Activated CD4-positive, alpha-beta T cell treated with anti-CD3 and anti-CD28 coated beads for 48 hours (primary cell): ENCODE data around the gene MEX3D.

Experiments used
- DNase-seq: peaks from one replicate; pipeline ENCODE4 v3.0.0-alpha.2; 2020

Gene MEX3D

DNA sequence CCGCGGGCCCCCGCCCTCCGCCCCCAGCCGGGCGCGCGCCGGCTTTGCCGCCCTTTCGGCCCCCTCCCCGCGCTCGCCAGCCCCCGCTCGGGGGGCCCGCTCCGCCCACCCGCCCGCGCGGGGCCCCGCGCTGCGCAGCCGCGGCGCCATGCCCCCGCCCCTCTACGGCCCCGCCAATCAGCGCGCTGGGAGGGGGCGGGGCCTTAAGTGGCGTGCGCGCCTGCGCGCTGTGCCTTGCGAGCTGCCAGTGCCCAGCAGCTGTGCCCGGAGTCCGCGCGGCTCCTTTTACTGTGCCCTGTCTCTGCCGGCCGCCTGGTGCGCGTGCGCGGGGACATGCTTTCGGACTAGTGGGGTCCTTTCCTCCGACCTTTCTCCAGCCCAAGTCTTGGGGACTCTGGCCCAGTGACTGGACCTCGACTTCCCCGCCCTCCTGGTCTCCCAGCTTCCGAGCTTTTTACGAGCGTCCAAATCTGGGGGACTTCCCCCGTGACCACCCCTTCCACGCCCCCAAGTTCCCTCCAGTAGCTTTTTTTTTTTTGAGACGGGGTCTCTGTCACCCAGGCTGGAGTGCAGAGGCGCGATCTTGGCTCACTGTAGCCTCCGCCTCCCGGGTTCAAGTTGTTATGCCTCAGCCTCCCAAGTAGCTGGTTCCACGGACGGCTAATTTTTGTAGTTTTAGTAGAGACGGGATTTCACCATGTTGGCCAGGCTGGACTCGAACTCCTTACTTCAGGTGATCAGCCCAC lies 24.8 kb upstream of the MEX3D start, which contains the start of gene MBD3:
MBD3 (minus strand) TSS at position 111 of the 746 bp plus-strand sequence. CDS start 234 bp downstream, outside the sequence.
- peak; percentile 91 for DNase-seq

DNA sequence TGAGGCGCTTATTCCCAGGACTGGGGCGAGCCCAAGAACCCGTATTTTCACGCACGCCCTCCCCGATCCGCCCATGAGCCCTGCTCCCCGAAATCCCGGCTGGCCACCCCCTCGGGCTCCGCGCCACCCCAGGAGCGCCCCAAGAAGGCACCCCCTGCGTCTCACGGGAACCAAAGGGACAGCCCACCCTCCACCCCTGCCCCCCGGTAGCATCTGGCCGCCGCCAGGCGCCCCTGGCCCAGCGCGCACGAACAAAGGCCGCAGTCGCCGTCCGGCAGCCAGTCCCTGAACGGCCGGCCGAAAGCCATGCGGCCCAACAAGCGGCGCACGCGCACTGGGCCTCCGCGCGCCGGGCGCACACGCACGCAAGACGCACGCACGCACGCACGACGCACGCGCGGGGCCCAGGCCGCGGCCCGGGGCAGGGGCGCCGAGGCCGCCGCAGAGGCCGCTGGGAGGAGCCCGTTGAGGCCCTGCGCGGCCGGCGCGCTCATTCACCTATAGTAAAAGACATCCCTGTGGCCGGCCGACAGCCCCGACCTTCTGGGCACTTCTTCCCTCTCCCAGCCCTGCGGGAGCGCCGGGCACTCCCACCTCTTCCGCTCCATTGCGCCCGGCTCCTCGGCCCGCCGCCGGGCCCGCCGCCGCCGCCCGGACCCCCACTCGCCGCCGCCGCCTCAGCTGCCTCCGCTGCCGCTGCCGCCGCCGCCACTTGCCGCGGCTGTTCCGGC lies 24.1 kb upstream of the MEX3D start:
- DNase-seq: peak; percentile 87

DNA sequence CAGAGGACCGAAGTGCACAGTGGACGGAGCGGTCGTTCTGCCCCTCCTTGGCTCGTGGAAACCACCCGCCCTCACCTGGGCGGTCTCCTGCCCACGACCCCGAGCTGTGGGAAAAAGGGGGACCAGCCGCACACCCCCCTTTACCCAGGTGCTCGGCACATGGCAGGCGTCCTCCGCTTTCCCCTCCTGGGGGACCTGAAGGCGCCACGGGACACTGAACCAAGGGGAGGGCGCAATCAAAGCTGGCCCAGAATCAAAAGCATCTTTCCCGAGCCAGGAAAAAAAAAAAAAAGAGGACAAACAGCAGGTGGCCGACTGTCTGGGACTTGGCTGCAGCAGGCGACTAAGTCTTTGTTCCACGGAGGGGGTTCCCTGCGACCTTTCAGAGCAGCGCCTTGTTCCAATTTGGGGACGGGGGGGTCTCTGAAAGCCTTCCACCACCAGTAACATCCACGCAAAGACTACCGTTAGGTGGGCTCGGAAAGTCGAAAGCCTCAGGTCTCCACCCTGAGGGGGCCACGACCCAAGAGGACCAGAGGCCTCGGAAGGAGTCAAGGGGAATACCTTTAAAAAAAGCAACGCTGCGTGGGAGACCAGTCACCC lies 23.4 kb upstream of the MEX3D start:
- peak; percentile 19 for DNase-seq

DNA sequence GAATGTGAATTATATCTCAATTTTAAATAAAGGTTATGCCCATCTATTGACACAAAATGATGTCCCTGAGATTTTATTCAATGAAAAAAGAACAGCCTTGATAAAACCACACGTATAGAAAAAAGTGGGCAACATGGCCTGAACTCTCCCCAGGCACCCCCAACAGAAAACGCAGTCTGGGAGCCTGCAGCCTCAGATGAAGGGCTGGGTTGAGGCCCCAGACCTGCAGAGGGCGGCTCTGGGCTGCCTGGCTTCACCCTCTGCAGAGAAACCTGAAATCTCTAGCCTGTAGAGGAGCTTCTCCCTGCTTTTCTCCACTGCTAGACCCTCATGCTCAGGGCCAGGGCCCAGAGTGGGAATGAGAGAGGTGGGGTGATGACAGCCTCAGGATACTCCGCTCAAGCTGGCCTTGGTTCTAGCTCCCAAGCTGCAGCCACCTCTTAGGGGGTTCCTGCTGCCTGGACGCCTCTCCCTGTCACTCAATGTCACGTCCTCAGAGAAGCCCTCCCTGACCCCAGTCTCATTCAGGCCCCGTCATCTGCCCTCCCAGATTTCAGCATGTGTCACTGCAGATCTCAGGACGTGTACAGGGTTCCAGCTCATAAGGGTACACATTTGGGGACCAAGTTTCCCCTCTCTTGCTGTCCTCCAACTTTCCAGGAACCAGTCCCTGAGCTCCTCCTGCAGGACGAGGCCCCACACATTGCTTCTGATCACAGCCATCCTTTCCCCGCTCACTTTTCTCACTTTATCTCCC lies 22.7 kb upstream of the MEX3D start:
- DNase-seq: peak; percentile 53

DNA sequence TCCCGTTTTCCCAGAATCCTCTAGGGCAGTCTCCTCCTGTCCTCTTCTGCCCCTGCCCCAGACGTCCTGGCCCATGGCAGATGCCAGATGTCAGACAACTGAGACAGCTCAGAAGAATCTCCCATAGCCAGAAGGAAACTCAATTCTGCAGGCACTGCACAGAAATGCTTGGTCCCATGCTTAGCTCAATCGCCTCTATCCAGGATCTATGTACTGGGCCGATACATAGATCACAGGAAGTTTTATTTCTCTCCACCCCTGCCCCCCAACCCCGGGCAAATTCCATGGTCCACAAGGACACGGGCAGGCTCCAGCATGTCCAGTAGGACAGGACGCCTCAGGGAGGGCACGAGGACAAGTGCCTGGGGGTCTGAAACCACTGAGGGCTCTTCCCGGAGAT lies 19.7 kb upstream of the MEX3D start:
- DNase-seq: no peak

DNA sequence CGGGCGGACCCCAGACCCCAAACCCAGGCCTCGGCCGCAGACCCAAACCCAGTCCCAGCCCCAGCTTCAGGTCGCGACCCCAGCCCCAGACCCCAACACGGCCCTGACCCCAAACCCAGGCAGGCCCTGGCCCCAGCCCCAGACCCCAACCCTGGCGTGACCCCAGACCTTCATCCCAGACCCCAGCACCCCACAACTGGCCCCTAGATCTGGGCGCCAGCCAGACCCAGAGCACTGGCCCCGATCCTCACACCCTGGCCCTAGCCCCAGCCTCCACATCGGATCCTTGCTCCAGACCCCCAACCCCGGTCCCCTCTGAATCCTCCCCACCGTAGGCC lies 17.1 kb upstream of the MEX3D start:
- no peak for DNase-seq

DNA sequence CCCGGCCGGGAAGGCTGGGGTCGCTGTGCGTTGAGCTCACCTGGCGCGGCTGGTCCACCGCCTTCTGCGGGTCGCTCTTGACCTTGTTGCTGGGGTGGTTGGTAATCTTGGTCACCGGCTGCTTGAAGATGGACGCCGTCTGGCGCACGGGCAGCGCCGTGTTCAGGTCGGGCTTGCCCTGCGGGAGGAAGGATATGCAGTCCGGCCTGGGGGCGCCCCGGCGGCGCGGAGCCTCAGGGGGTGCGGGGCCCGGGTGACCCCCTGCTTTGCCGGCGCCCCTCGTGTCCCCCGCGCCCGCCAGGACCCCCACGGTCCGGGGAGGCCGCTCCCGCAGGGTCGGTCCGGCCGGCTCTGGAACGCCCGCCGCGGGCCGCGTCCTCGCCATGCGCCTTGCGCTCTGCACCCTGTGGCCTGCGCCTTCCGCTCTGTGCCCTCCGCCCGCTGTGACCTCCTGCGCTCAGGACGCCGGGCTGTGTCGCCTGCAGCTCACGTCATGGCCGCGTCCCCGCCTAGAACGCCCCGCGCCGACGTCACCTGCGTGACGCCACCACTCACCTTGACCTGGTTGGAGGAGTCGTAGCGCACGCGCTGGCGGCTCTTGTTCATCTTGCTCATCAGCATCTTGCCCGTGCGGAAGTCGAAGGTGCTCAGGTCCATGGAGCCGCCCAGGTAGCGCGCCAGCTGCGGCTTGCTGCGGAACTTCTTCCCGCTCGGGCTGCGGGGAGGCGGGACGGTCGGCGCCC lies 16.5 kb upstream of the MEX3D start:
- DNase-seq: no peak

DNA sequence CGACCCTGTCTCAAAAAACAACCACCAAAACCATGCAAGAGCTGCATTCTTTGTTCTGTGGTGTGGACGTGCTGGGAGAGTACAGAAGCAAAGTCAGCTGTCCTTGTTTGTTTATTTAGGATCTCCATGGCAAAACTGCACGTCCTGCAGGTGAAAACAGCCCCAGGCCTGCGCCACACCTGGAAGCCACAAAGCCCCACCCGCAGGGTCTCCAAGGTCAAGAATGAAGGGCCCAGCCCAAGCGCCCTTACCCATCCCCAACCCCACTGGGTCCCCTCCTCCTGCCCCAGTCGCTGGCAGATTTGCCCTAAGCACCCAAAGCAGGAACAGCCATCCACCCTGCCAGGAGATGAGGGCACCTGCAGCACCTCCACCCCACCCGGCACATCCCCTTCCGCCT lies 14.1 kb upstream of the MEX3D start:
- no peak for DNase-seq

DNA sequence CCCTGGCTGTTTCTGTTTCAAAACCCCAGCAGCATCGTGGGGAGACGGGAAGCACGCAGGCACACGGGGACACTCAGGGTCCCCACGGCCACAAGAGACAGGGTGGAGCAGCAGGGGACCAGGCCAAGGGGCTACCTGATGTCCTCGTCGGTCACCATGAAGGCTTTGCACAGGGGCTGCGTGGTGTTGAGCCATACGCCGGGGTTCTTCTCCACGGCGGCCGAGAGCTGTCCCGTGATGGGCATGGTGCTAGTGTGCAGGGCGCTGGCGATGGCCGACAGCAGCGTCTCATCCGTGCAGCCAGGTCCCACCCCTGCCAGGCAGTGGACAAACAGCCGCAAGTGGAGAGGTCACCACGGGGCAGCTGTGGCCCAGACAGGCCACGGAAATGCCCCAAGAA lies 12.8 kb upstream of the MEX3D start:
- no peak for DNase-seq

DNA sequence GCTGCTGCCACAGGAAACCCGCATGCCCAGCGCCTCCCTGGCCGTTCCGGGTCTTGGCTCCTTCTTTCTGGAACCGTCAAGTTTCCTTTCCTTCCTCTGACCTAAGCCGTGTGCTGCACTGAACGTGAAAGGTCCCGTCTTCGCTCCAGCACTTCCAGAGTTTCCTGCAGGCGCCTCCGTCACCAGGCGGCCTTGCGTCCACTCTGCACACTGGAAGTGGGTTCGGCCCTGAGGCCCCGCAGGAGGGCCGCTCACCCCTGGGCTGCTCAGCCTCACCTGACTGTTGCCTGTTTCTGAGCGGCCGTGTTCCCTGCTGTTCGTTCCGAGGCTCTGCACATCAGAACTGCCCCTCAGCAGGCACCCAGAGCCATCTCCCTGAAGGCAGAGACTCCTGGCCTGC lies 12.3 kb upstream of the MEX3D start:
- no peak for DNase-seq

DNA sequence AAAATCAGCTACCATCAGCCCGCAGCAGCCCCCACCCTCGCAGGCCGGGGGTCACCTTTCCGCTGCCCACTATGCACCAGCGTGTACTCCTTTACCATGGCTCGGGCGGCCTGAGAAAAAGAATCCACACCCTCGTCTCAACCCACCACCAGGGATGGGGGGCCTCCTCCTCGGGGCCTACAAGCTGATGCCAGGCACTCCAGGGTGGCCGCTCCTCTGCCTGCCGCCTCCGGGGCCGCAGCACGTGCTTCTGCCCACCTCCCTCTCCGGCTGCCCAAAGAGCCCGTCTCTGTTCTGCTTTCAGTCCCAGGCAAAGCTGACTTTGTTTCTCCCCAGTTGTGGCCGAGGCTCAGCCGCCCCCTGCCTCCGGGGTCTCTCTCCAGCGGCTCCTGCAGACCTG lies 11.1 kb upstream of the MEX3D start:
- no peak for DNase-seq

DNA sequence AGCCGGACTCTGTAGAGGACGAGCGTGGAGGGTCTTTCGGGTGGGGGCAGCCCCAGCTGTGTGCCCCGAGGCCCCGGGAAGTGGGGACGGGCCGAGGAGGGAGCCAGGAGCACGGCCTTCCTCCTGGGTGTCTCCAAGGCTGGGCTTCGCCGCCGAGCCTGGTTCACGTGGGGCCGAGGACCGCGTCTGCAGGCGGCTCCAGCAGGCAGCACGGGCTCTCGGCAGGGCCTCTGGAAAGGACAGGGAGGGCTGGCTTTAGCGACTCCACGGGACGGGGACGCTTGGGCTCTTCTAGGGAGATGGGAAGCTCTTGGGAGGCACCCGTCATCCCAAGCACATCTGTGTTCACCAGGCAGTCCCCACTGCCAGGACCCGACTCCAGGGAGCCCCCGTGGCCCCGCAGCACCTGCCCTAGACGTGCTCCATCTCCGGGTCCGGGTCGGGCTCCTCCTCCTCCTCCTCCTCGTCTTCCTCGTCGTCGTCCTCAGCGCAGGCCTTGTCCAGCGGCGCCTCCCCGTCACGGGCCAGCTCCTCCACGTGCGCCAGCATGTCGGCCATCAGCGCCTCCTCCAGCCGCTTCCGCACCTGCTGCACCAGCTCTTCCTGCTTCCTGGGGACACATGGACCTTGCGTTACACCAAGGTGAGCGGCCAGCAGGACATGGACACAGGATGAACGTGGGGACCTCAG lies 9.9 kb upstream of the MEX3D start:
- no peak for DNase-seq

DNA sequence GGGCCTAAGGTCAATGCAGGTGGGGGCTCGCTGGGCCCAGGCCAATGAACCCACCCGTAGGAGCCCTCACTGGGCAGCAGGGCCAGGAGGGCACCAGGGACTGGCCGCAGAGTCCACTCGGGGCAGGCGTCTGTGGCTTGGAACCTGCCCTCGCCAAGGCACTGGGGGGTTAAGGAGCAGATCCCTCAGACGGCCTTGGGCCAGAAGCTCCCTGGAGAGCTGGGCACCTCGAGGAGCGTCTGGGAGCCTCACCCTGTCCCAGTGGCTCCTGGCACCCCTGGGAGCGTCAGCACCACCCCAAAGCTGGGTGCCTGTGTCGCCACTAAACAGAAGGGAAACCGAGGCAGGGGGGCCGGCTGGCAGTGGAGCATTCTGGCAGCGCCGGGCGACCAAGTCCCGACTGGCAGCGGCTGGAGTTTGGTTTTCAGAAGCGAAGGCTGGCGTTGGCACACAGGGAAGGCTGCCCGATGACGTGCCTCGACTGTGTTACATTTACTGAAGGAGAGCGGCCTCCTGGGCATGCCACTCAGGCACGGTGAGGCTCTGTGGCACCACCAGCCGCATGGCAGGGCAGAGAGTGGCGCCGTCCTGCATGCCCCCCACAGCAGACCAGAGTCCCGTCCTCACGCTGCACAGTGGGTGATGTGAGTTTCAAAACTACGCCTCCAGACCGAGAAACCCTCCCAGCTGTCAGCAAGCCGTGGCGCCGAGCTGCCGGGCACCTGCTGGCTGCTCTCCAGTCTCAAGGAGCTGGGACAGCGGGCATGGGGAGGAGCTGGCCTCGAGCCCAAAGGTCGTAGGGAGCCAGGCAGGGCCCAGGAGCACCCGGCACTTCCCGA lies 9.2 kb upstream of the MEX3D start:
- DNase-seq: no peak

DNA sequence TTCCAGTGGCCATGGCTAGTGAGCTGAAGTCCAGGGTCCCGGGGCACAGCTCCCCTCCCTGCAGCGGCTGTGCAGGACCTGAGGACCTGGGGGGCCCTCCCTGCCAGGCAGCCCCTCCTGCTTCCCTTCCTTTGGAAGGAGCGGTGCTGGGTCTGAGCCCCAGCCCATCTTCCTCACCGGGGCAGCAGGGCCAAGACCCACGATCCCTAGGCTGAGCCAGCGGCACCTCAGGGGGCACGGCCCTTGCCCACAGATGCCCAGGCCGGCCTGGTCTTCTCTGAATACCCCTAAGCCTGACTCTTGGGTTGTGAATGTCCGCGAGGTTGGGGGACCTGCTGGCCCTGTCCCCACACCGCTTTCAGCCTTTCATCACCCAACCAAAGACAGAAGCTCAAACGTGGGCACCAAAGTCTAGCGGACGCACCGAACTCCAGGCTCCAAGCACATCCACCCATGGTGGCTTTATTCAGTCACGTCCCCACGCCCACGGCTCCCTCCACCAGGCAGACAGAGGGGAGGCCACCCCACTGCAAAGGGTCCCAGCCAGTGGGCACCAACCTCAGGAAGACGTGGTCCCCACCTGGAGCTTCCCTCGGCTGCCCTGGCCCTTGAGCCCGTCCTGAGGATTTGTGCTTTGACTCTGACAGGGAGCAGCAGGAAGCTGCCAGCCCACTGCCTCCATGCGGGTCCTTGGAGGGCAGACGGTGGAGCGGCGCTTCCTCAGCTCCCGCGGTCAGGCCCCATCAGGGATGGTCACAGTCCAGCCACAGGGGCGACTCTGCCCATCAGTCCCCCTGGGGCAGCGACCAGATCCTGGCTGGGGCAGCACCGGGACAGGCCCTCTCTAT lies 8.3 kb upstream of the MEX3D start:
- no peak for DNase-seq

DNA sequence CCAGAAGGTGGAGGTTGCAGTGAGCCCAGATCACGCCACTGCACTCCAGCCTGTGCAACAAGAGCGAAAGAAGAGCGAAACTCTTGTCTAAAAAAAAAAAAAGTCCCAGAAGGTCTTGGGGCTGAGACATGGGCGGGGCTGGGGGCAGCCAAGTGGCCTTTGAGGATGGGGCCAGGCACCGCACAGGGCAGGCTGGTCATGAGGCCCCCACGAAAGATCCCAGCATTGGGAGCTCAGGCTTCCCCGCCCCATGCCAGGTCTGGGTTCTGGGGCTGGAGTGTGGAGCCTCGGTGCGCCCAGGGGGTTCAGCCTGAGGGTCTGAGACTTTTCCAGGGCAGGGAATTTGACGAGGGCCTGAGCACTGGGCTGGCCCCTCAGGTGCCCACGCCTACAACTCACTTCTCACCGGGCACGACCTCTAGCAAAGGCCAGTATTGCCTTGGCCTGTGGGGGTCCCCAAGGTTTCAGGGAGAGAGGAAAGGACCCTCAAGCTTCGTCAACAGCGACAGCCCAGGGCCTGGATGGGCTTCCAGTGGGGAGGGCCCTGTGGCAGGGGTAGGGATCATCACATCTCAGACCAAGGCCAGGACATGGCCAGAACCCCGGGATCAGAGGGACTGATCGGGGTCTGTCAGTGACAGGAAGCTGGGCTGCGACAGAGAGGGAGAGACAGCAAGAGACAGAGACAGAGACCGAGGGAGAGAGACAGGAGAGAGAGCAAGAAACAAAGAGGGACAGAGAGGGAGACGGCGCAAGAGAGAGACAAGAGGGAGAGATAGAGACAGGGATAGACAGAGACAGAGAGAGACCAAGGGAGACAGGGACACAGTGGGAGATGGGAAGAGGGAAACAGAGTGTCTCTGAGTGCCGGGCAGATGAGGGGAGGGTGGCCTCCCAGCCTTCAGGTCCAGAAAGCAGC lies 7.5 kb upstream of the MEX3D start:
- no peak for DNase-seq

DNA sequence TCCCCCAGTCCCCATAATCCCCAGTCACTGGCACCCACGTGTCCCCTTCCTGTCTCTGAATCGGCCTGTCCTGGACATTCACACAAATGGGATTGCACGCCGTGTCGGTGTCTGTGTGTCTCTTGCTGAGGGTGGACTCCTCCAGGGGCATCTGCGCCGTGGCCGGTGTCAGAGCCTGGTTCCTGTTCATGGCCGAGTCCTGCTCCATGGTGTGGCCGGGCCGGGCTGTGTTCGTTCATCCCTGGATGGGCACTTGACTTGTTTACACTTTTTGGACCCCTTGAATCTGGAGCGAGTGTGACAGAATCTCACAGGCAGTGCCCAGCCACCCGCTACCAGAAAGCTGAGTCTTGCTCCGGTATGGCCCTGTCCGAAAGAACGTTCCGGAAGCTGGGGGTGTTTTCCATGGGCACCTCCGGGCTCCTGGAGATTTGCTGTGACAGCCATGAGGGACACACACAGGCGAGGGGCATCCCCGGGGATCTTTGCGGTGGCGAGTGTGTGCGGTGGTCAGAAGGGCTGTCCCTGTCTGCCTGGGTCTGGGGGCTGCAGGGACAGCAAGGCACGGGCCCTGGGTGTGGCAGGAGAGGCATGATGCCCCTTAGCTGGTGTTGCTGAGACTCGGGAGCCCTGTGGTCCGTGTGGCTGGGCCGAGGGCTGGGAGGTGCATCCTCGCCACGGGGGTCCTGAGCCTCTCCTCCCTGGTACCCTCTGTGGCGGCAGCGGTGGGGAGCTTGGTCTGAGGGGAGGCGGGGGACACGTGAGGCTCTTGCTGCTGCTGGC lies 6.4 kb upstream of the MEX3D start:
- DNase-seq: no peak

DNA sequence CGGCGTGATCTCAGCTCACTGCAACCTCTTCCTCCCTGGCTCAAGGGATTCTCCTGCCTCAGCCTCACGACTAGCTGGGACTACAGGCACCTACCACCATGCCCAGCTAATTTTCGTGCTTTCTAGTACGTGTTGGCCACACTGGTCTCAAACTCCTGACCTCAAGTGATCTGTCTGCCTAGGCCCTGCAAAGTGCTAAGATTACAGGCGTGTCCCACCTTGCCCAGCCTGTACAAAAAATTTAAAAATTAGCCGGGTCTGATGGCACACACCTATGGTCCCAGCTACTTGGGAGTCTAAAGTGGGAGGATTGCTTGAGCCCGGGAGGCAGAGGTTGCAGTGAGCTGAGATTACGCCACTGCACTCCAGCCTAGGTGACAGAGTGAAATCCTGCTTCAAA lies 4.7 kb upstream of the MEX3D start:
- no peak for DNase-seq

DNA sequence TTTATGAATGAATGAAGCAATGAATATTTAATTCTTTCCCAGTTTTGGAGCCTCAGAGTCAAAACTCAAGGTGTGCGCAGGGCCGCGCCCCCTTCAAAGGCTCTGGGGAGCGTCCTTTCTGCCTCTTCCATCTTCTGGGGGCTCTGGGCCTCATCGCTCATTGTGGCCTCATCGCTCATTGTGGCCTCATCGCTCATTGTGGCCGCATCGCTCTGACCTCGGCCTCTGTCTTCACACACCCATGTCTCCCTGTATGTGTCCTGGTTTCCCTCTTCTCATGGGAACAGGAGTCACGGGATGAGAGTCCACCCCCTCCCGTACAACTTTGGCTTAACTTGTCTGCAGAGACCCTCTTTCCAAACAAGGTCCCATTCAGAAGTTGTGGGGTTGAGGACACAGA lies 3.2 kb upstream of the MEX3D start:
- no peak for DNase-seq
